Fibroblast of lung (primary cell): ENCODE data around the gene FCSK. TPM values are rescaled to one million over a fixed set of nuclear protein-coding genes. Genes with fewer than 3 reads are reported as not detected.

ENCODE experiments used
- DNase-seq, 2 donors: peaks; one replicate each; pipeline versions ENCODE4 v3.0.0 to v3.0.0-alpha.2; 2010; ENCODE audit warnings: low read depth in 2 of 2
- H2AFZ ChIP-seq: 2 replicates; pipeline ENCODE4 v1.5.1; 2012; ENCODE audit warnings: low read length, control low read depth, inconsistent platforms
- H3K27ac ChIP-seq: 2 replicates; pipeline ENCODE4 v1.5.1; 2011; ENCODE audit warnings: low read length, control low read depth; ENCODE audit not compliant: insufficient read depth
- H3K27me3 ChIP-seq: 2 replicates; pipeline ENCODE4 v1.5.1; 2011; ENCODE audit warnings: mild to moderate bottlenecking, low read length; ENCODE audit not compliant: control insufficient read depth, insufficient read depth
- H3K36me3 ChIP-seq: 2 replicates; pipeline ENCODE4 v1.5.1; 2011; ENCODE audit warnings: low read length; ENCODE audit not compliant: control insufficient read depth, insufficient read depth
- H3K4me1 ChIP-seq: 2 replicates; pipeline ENCODE4 v1.5.1; 2011; ENCODE audit warnings: low read length; ENCODE audit not compliant: control insufficient read depth, insufficient read depth; ENCODE audit errors: extremely low read depth
- H3K4me2 ChIP-seq: 2 replicates; pipeline ENCODE4 v1.5.1; 2011; ENCODE audit warnings: low read length, control low read depth; ENCODE audit not compliant: insufficient read depth; ENCODE audit errors: extremely low read depth
- H3K4me3 ChIP-seq, 4 experiments: fragments of 200-600 bp in 1 of 4; sonication (generic) in 1 of 4; replicated peaks in 1 of 4; 2 replicates each; pipeline ENCODE4 v1.5.1; 2011 to 2016; ENCODE audit warnings: low read length in 4 of 4, low read depth in 3 of 4, mild to moderate bottlenecking in 3 of 4, control low read depth in 2 of 4, inconsistent platforms in 1 of 4, mixed read lengths in 1 of 4; ENCODE audit not compliant: insufficient read depth in 1 of 4; ENCODE audit errors: control extremely low read depth in 1 of 4
- H3K79me2 ChIP-seq: 2 replicates; pipeline ENCODE4 v1.5.1; 2012; ENCODE audit warnings: mild to moderate bottlenecking, low read length, inconsistent platforms; ENCODE audit not compliant: control insufficient read depth, insufficient read depth
- H3K9ac ChIP-seq: 2 replicates; pipeline ENCODE4 v1.5.1; 2011; ENCODE audit warnings: mild to moderate bottlenecking, low read length, control low read depth; ENCODE audit not compliant: insufficient read depth
- H3K9me3 ChIP-seq: 2 replicates; pipeline ENCODE4 v1.5.1; 2012; ENCODE audit warnings: low read depth, low read length; ENCODE audit not compliant: control insufficient read depth, insufficient read depth
- H4K20me1 ChIP-seq: 2 replicates; pipeline ENCODE4 v1.5.1; 2011; ENCODE audit warnings: low read length; ENCODE audit not compliant: control insufficient read depth, insufficient read depth; ENCODE audit errors: extremely low read depth
- EZH2 ChIP-seq: IDR thresholded peaks from 2 replicates; pipeline ENCODE4 v1.5.1; 2012; ENCODE audit warnings: low read length, control low read depth, mild to moderate bottlenecking; ENCODE audit errors: missing control alignments
- polyA plus RNA-seq, 2 donors: library from polyadenylated mRNA; depleted of rRNA in 1 of 2; stranded (reverse) in 1 of 2; unstranded in 1 of 2; fragments of >200 nt; gene quantifications; 2 replicates each; pipeline ENCODE4 v1.2.1, GENCODE V29; 2011 to 2012; ENCODE audit warnings: missing spikeins in 1 of 2
- total RNA-seq: library from RNA; depleted of rRNA; stranded (reverse); fragments of >200 nt; gene quantifications from 2 replicates; pipeline ENCODE4 v1.2.1, GENCODE V29; 2014
- TF ChIP-seq, protein P1 (sequence below), 2 donors: IDR thresholded peaks in 1 of 2; conservative IDR thresholded peaks in 1 of 2; 1 replicate in 1 of 2; 2 replicates in 1 of 2; pipeline ENCODE4 v1.5.1; 2011 to 2012; ENCODE audit warnings: low read length in 2 of 2, control low read depth in 1 of 2, inconsistent platforms in 1 of 2, low read depth in 1 of 2, mild to moderate bottlenecking in 1 of 2

Gene FCSK
- total and polyA plus RNA-seq, 2 donors (not counting 1 experiment from before 2014, with no cell fraction given), result 4.9 to 13.5 TPM

DNA sequence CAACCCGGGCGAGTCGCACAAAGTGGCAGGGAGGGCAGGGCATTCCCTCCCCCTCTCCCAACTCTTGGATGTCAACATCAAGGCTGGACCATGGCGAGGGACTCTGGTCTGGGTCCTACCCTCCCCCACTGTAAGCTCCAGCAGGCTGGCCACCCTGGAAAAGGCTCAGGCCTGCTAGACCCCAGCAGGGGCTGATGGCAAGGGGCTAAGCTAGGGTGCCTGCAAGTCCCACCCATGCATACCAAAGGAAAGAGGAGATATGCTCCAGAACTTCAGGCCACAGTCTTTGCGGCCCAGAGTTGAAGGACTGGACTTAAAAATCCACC lies 35.4 kb upstream of the FCSK start:
- no peak overlapping the region for H3K4me2 ChIP-seq
- H3K36me3 ChIP-seq, result no peaks in the 10 kb centered on the region
- no peaks in the 10 kb centered on the region for H3K9me3 ChIP-seq
- no peak for DNase-seq
- H3K4me1 ChIP-seq, result no peaks in the 10 kb centered on the region
- H3K27ac ChIP-seq, result no peak overlapping the region
- no peak for TF ChIP-seq EZH2
- TF ChIP-seq, protein P1, sequence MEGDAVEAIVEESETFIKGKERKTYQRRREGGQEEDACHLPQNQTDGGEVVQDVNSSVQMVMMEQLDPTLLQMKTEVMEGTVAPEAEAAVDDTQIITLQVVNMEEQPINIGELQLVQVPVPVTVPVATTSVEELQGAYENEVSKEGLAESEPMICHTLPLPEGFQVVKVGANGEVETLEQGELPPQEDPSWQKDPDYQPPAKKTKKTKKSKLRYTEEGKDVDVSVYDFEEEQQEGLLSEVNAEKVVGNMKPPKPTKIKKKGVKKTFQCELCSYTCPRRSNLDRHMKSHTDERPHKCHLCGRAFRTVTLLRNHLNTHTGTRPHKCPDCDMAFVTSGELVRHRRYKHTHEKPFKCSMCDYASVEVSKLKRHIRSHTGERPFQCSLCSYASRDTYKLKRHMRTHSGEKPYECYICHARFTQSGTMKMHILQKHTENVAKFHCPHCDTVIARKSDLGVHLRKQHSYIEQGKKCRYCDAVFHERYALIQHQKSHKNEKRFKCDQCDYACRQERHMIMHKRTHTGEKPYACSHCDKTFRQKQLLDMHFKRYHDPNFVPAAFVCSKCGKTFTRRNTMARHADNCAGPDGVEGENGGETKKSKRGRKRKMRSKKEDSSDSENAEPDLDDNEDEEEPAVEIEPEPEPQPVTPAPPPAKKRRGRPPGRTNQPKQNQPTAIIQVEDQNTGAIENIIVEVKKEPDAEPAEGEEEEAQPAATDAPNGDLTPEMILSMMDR (conservative IDR thresholded peaks at IDR 0.05 in 1 of 2, IDR thresholded peaks at IDR 0.05 in 1 of 2; ENCODE audit: low read depth in 1 of 2, low read length in 2 of 2), result no peak
- no peak overlapping the region for H2AFZ ChIP-seq
- no peaks in the 10 kb centered on the region for H3K79me2 ChIP-seq
- H3K27me3 ChIP-seq, result no peaks in the 10 kb centered on the region
- H4K20me1 ChIP-seq, result no peaks in the 10 kb centered on the region
- H3K4me3 ChIP-seq, result no peak overlapping the region
- H3K9ac ChIP-seq, result no peak overlapping the region

DNA sequence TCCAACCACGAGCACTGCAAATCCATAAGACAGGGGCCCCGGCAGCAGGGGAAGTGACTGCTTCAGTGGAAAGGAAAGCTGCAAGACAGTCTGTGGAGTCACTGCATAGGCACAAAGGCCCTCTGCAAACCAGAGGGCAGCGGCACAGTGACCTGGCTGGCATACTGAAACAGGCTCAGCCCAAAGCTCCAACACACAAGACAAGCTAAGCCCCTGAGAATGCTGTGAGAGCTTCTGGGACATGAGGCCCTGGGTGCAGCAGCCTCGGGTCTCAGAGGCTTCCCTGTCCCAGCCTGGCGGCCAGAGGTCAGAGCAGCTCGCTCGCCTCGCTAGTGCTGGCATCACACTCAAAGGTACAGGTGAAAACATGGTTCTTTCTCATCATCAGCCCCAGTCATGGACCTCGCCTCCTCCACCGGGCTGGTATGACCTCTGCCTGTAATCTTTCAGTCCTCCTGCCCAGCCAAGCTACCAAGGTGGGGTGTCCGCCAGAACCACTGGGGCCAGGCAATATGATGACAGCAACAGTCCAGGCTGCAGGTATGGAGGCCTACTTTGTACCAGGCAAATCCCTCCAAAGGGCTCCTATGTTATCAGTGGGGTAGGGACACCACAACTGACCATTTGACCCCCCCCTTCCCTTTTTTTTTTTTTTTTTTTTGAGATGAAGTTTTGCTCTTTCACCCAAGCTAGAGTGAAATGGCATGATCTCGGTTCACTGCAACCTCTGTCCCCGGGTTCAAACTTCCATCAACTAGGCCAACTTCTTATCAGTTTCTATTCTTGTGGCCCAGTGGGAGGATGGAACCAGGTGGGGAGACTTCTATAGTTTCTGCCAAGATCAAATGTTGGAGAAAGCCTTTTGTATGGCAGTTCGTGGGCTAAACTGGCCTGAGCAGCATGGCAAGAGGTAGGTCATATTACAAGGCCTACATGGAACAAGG lies 34.7 kb upstream of the FCSK start:
- TF ChIP-seq, protein P1 (conservative IDR thresholded peaks at IDR 0.05 in 1 of 2, IDR thresholded peaks at IDR 0.05 in 1 of 2; ENCODE audit: low read depth in 1 of 2, low read length in 2 of 2), result no peak
- no peak for TF ChIP-seq EZH2
- DNase-seq, result no peak
- H4K20me1 ChIP-seq, result no peaks in the 10 kb centered on the region

DNA sequence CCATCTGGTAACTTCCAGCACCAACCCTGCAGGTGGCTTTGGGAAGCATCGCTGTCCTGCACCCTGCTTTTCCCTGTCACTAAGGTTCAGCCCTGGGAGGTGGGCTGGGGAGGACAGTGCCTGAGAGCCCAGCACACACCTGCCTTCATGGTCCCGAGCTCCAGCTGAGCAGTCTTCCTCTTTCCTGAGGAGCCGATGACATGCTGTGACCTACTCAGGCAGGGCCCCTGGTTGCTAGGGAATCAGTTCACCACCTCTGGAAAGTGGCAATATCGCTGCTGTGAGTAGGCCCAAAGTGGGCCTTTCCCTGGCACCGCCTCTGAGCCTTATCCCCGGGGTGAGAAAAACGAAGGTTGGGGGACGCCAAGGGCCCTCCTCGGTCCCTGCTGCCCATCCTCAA lies 33.4 kb upstream of the FCSK start:
- H3K36me3 ChIP-seq, result no peaks in the 10 kb centered on the region
- no peaks in the 10 kb centered on the region for H3K79me2 ChIP-seq
- TF ChIP-seq, protein P1 (conservative IDR thresholded peaks at IDR 0.05 in 1 of 2, IDR thresholded peaks at IDR 0.05 in 1 of 2; ENCODE audit: low read depth in 1 of 2, low read length in 2 of 2), result no peak
- no peak for TF ChIP-seq EZH2
- H2AFZ ChIP-seq, result no peak overlapping the region
- no peak overlapping the region for H3K27ac ChIP-seq
- no peak overlapping the region for H3K4me3 ChIP-seq
- no peak overlapping the region for H3K4me2 ChIP-seq
- H3K9ac ChIP-seq, result no peak overlapping the region
- no peaks in the 10 kb centered on the region for H3K9me3 ChIP-seq
- no peak for DNase-seq
- H4K20me1 ChIP-seq, result no peaks in the 10 kb centered on the region
- H3K27me3 ChIP-seq, result no peaks in the 10 kb centered on the region
- H3K4me1 ChIP-seq, result no peaks in the 10 kb centered on the region

More for the DNA sequence above, 34.7 kb upstream of the FCSK start:
- Histone ChIP-seq H3K9me3 (no peaks in the 10 kb centered on the region), H3K36me3 (no peaks in the 10 kb centered on the region), H3K4me3 (no peak overlapping the region), H3K4me2 (no peak overlapping the region), H3K4me1 (no peaks in the 10 kb centered on the region), H2AFZ (no peak overlapping the region), H3K27ac (no peak overlapping the region), H3K27me3 (no peaks in the 10 kb centered on the region), H3K79me2 (no peaks in the 10 kb centered on the region), H3K9ac (no peak overlapping the region)
